ENCODE results near the gene CFAP161.

DNA sequence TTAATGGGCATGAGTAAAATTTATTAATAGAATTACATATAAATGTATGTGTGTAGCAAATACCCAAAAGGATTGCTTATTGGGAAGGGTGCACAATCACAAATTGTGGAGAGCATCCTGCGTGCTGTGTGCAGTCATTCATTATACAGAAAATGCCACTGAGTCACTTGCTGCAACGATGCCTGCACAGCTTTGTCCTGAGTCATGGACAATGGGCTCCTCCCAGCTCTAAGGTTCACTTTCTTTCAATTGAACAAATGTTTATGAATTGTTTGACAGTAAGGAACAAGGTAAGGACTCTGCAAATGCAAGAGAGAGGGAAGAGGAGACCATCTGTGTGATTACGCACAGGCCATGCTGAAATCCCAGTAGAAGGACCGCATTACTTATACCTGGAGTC lies 18.7 kb downstream of the CFAP161 start:
- TF ChIP-seq, protein P1, sequence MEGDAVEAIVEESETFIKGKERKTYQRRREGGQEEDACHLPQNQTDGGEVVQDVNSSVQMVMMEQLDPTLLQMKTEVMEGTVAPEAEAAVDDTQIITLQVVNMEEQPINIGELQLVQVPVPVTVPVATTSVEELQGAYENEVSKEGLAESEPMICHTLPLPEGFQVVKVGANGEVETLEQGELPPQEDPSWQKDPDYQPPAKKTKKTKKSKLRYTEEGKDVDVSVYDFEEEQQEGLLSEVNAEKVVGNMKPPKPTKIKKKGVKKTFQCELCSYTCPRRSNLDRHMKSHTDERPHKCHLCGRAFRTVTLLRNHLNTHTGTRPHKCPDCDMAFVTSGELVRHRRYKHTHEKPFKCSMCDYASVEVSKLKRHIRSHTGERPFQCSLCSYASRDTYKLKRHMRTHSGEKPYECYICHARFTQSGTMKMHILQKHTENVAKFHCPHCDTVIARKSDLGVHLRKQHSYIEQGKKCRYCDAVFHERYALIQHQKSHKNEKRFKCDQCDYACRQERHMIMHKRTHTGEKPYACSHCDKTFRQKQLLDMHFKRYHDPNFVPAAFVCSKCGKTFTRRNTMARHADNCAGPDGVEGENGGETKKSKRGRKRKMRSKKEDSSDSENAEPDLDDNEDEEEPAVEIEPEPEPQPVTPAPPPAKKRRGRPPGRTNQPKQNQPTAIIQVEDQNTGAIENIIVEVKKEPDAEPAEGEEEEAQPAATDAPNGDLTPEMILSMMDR (tag by site-specific recombination; IDR thresholded peaks at IDR 0.05), result no peak
- TF ChIP-seq ZNF558 (tag by site-specific recombination; IDR thresholded peaks at IDR 0.05), result no peak
- TF ChIP-seq ZNF121 (tag by site-specific recombination; IDR thresholded peaks at IDR 0.05), result no peak
- TF ChIP-seq, protein P2, sequence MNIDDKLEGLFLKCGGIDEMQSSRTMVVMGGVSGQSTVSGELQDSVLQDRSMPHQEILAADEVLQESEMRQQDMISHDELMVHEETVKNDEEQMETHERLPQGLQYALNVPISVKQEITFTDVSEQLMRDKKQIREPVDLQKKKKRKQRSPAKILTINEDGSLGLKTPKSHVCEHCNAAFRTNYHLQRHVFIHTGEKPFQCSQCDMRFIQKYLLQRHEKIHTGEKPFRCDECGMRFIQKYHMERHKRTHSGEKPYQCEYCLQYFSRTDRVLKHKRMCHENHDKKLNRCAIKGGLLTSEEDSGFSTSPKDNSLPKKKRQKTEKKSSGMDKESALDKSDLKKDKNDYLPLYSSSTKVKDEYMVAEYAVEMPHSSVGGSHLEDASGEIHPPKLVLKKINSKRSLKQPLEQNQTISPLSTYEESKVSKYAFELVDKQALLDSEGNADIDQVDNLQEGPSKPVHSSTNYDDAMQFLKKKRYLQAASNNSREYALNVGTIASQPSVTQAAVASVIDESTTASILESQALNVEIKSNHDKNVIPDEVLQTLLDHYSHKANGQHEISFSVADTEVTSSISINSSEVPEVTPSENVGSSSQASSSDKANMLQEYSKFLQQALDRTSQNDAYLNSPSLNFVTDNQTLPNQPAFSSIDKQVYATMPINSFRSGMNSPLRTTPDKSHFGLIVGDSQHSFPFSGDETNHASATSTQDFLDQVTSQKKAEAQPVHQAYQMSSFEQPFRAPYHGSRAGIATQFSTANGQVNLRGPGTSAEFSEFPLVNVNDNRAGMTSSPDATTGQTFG (tag by site-specific recombination; IDR thresholded peaks at IDR 0.05; ENCODE audit: borderline replicate concordance), result no peak
- TF ChIP-seq TCF7L2 (IDR thresholded peaks at IDR 0.05; ENCODE audit: borderline replicate concordance, low read depth, low read length), result no peak
- no peak for TF ChIP-seq KLF16 (tag by site-specific recombination; IDR thresholded peaks at IDR 0.05)
- TF ChIP-seq ZNF785 (tag by site-specific recombination; IDR thresholded peaks at IDR 0.05), result no peak
- TF ChIP-seq REPIN1 (tag by site-specific recombination; IDR thresholded peaks at IDR 0.05; ENCODE audit: low read depth), result no peak
- no peak for TF ChIP-seq ZNF596 (tag by site-specific recombination; IDR thresholded peaks at IDR 0.05)
- TF ChIP-seq ZNF133 (tag by site-specific recombination; IDR thresholded peaks at IDR 0.05), result no peak
- no peak for TF ChIP-seq ZNF629 (tag by site-specific recombination; IDR thresholded peaks at IDR 0.05)
- no peak for TF ChIP-seq ZNF561 (tag by site-specific recombination; IDR thresholded peaks at IDR 0.05; ENCODE audit: borderline replicate concordance)
- TF ChIP-seq SP2 (tag by site-specific recombination; IDR thresholded peaks at IDR 0.05), result no peak
- no peak for TF ChIP-seq GLI2 (tag by site-specific recombination; IDR thresholded peaks at IDR 0.05; ENCODE audit: borderline replicate concordance, low read depth)

All from HEK293 (cell line).